Body of pancreas (tissue), 4 donors: ENCODE results near the gene SEC14L2.

Experiments used
- CTCF ChIP-seq, 7 experiments: fragments of 450-650 bp in 4 of 7; fragments of 200-600 bp in 3 of 7; sonication (generic) in 3 of 7; IDR thresholded peaks; one replicate each; pipeline ENCODE4 v1.5.1; 2016 to 2019; ENCODE audit warnings: antibody characterized with exemption in 7 of 7
- POLR2A ChIP-seq, 3 donors: fragments of 450-650 bp; IDR thresholded peaks; one replicate each; pipeline ENCODE4 v1.6.1; 2016; ENCODE audit warnings: antibody characterized with exemption in 3 of 3, mild to moderate bottlenecking in 2 of 3

GRCh38 chr22:30438559-30438958 lies 41.7 kb downstream of the SEC14L2 start:
- TF ChIP-seq CTCF (IDR thresholded peaks at IDR 0.05), result no peak
- no peak for TF ChIP-seq POLR2A (IDR thresholded peaks at IDR 0.05)
